ENCODE measurements around the gene TP53INP2. TPM values are rescaled to one million over a fixed set of nuclear protein-coding genes. Genes with fewer than 3 reads are reported as not detected.
"Not testable (repeated sequence)": the region's sequence is repeated elsewhere in the genome, so short reads cannot be mapped to it uniquely, and the experiment has no call there.

TP53INP2 gene
- total RNA-seq, 1 donor from 2014 or later = 22.7 TPM

- Mint-ChIP-seq H3K36me3 (ENCODE audit: low read depth, unreplicated experiment) (no peaks in the 10 kb centered on the region), H3K27ac (ENCODE audit: unreplicated experiment) (no peak overlapping the region), H3K9me3 (ENCODE audit: unreplicated experiment) (peaks cover 3% of the 10 kb centered on the region), H3K4me1 (ENCODE audit: low read depth, unreplicated experiment) (peaks cover 10% of the 10 kb centered on the region), H3K27me3 (ENCODE audit: low read depth, unreplicated experiment) (no peaks in the 10 kb centered on the region), H3K4me3 (ENCODE audit: unreplicated experiment) (no peak overlapping the region)
- no peak overlapping the region for H3K27ac ChIP-seq (ENCODE audit: low read depth, low read length)
- H4K20me1 ChIP-seq (ENCODE audit: insufficient read depth, low read length) = peaks cover 33% of the 10 kb centered on the region
- no peak for DNase-seq (ENCODE audit: low read depth)
- TF ChIP-seq, protein P1, sequence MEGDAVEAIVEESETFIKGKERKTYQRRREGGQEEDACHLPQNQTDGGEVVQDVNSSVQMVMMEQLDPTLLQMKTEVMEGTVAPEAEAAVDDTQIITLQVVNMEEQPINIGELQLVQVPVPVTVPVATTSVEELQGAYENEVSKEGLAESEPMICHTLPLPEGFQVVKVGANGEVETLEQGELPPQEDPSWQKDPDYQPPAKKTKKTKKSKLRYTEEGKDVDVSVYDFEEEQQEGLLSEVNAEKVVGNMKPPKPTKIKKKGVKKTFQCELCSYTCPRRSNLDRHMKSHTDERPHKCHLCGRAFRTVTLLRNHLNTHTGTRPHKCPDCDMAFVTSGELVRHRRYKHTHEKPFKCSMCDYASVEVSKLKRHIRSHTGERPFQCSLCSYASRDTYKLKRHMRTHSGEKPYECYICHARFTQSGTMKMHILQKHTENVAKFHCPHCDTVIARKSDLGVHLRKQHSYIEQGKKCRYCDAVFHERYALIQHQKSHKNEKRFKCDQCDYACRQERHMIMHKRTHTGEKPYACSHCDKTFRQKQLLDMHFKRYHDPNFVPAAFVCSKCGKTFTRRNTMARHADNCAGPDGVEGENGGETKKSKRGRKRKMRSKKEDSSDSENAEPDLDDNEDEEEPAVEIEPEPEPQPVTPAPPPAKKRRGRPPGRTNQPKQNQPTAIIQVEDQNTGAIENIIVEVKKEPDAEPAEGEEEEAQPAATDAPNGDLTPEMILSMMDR (IDR thresholded peaks at IDR 0.05; ENCODE audit: insufficient read depth, low read depth, low read length) = no peak
- no peak for TF ChIP-seq EZH2 (IDR thresholded peaks at IDR 0.05; ENCODE audit: insufficient read depth, low read length)
- H3K9ac ChIP-seq (ENCODE audit: low read length) = no peak overlapping the region
- no peak for FAIRE-seq
- H3K4me1 ChIP-seq (ENCODE audit: insufficient read depth, low read length) = peaks cover 8% of the 10 kb centered on the region
- H3K4me2 ChIP-seq (ENCODE audit: low read length) = no peak overlapping the region
- H3K9me3 ChIP-seq (ENCODE audit: insufficient read depth, low read depth, low read length) = no peaks in the 10 kb centered on the region
- H3K4me3 ChIP-seq (ENCODE audit: insufficient read depth, low read depth, low read length) = no peak overlapping the region
- no peaks in the 10 kb centered on the region for H3K36me3 ChIP-seq (ENCODE audit: insufficient read depth, low read length)
- no peaks in the 10 kb centered on the region for H3K27me3 ChIP-seq (ENCODE audit: insufficient read depth, low read length)
- no peak overlapping the region for H2AFZ ChIP-seq (ENCODE audit: low read depth, low read length)
- H3K79me2 ChIP-seq (ENCODE audit: insufficient read depth, low read length) = no peaks in the 10 kb centered on the region
Observed at GRCh38 chr20:34663213-34663943, 40.8 kb upstream of the TP53INP2 start.

DNA sequence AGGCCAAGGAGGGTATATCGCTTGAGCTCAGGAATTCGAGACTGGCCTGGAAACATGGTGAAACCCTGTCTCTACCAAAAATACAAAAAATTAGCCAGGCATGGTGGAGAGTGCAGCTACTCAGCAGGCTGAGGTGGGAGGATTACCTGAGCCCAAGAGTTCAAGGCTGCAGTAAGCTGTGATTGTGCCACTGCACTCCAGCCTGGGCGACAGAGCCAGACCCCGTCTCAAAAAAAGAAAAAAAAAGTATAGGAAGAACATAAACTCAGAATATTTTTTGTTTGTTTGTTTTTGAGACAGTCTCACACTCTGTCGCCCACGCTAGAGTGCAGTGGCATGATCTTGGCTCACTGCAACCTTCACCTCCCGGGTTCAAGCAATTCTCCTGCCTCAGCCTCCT is 39.4 kb upstream of the TP53INP2 start:
- not testable (repeated sequence) for H3K27me3 ChIP-seq (ENCODE audit: insufficient read depth, low read length); H2AFZ ChIP-seq (ENCODE audit: low read depth, low read length); H3K27me3 Mint-ChIP-seq (ENCODE audit: low read depth, unreplicated experiment); H3K9me3 Mint-ChIP-seq (ENCODE audit: unreplicated experiment); H3K27ac Mint-ChIP-seq (ENCODE audit: unreplicated experiment); H3K4me1 ChIP-seq (ENCODE audit: insufficient read depth, low read length); H3K9ac ChIP-seq (ENCODE audit: low read length); H3K36me3 ChIP-seq (ENCODE audit: insufficient read depth, low read length); H3K36me3 Mint-ChIP-seq (ENCODE audit: low read depth, unreplicated experiment); H3K9me3 ChIP-seq (ENCODE audit: insufficient read depth, low read depth, low read length); DNase-seq (ENCODE audit: low read depth); H3K4me3 ChIP-seq (ENCODE audit: insufficient read depth, low read depth, low read length); FAIRE-seq; H3K4me3 Mint-ChIP-seq (ENCODE audit: unreplicated experiment); H3K27ac ChIP-seq (ENCODE audit: low read depth, low read length); H3K4me2 ChIP-seq (ENCODE audit: low read length); H3K79me2 ChIP-seq (ENCODE audit: insufficient read depth, low read length)
- H4K20me1 ChIP-seq (ENCODE audit: insufficient read depth, low read length) = peaks cover 33% of the 10 kb centered on the region
- H3K4me1 Mint-ChIP-seq (ENCODE audit: low read depth, unreplicated experiment) = peaks cover 10% of the 10 kb centered on the region

- no peak overlapping the region for H3K4me3 Mint-ChIP-seq (ENCODE audit: unreplicated experiment)
- TF ChIP-seq EZH2 (IDR thresholded peaks at IDR 0.05; ENCODE audit: insufficient read depth, low read length) = no peak
- TF ChIP-seq, protein P1 (IDR thresholded peaks at IDR 0.05; ENCODE audit: insufficient read depth, low read depth, low read length) = no peak
- no peak overlapping the region for H2AFZ ChIP-seq (ENCODE audit: low read depth, low read length)
- FAIRE-seq (no peak), DNase-seq (ENCODE audit: low read depth) (no peak)
- no peaks in the 10 kb centered on the region for H3K9me3 ChIP-seq (ENCODE audit: insufficient read depth, low read depth, low read length)
- no peaks in the 10 kb centered on the region for H3K4me1 Mint-ChIP-seq (ENCODE audit: low read depth, unreplicated experiment)
- no peaks in the 10 kb centered on the region for H3K36me3 Mint-ChIP-seq (ENCODE audit: low read depth, unreplicated experiment)
- H3K79me2 ChIP-seq (ENCODE audit: insufficient read depth, low read length) = no peaks in the 10 kb centered on the region
- H3K27me3 Mint-ChIP-seq (ENCODE audit: low read depth, unreplicated experiment) = no peaks in the 10 kb centered on the region
- H3K27ac ChIP-seq (ENCODE audit: low read depth, low read length) = no peak overlapping the region
- peaks cover 9% of the 10 kb centered on the region for H4K20me1 ChIP-seq (ENCODE audit: insufficient read depth, low read length)
- H3K4me1 ChIP-seq (ENCODE audit: insufficient read depth, low read length) = no peaks in the 10 kb centered on the region
- H3K36me3 ChIP-seq (ENCODE audit: insufficient read depth, low read length) = no peaks in the 10 kb centered on the region
- H3K27me3 ChIP-seq (ENCODE audit: insufficient read depth, low read length) = no peaks in the 10 kb centered on the region
- H3K4me3 ChIP-seq (ENCODE audit: insufficient read depth, low read depth, low read length) = no peak overlapping the region
- H3K4me2 ChIP-seq (ENCODE audit: low read length) = no peak overlapping the region
- H3K27ac Mint-ChIP-seq (ENCODE audit: unreplicated experiment) = no peak overlapping the region
- no peak overlapping the region for H3K9ac ChIP-seq (ENCODE audit: low read length)
- H3K9me3 Mint-ChIP-seq (ENCODE audit: unreplicated experiment) = no peaks in the 10 kb centered on the region
Observed at GRCh38 chr20:34669094-34669493, 35.0 kb upstream of the TP53INP2 start.

All from astrocyte (in vitro differentiated cells and primary cell).